Gastroesophageal sphincter (tissue), 3 donors: ENCODE data around the gene ANP32A.

Experiments
- EP300 ChIP-seq: sonication (generic); formaldehyde crosslinking; IDR thresholded peaks from one replicate; pipeline ENCODE4 v1.6.1; 2017; ENCODE audit warnings: antibody characterized with exemption, mild to moderate bottlenecking
- POLR2A ChIP-seq, 2 donors: fragments of 450-650 bp; IDR thresholded peaks; one replicate each; pipeline ENCODE4 v1.6.1; 2017; ENCODE audit warnings: antibody characterized with exemption in 2 of 2, mild to moderate bottlenecking in 2 of 2, moderate library complexity in 1 of 2
- POLR2AphosphoS5 ChIP-seq: sonication (generic); formaldehyde crosslinking; IDR thresholded peaks from one replicate; pipeline ENCODE4 v1.6.1; 2017; ENCODE audit warnings: antibody characterized with exemption
- TF ChIP-seq, protein P1 (sequence below), 4 experiments: fragments of 200-600 bp in 2 of 4; fragments of 450-650 bp in 2 of 4; sonication (generic) in 1 of 4; IDR thresholded peaks; one replicate each; pipeline ENCODE4 v1.5.1; 2017 to 2019; ENCODE audit warnings: antibody characterized with exemption in 4 of 4, mild to moderate bottlenecking in 2 of 4, moderate library complexity in 2 of 4

- TF ChIP-seq EP300 = no peak
- TF ChIP-seq POLR2AphosphoS5 = no peak
- no peak for TF ChIP-seq POLR2A (IDR thresholded peaks at IDR 0.05)
- TF ChIP-seq, protein P1, sequence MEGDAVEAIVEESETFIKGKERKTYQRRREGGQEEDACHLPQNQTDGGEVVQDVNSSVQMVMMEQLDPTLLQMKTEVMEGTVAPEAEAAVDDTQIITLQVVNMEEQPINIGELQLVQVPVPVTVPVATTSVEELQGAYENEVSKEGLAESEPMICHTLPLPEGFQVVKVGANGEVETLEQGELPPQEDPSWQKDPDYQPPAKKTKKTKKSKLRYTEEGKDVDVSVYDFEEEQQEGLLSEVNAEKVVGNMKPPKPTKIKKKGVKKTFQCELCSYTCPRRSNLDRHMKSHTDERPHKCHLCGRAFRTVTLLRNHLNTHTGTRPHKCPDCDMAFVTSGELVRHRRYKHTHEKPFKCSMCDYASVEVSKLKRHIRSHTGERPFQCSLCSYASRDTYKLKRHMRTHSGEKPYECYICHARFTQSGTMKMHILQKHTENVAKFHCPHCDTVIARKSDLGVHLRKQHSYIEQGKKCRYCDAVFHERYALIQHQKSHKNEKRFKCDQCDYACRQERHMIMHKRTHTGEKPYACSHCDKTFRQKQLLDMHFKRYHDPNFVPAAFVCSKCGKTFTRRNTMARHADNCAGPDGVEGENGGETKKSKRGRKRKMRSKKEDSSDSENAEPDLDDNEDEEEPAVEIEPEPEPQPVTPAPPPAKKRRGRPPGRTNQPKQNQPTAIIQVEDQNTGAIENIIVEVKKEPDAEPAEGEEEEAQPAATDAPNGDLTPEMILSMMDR (IDR thresholded peaks at IDR 0.05) = peak in 3 of 4 experiments; percentile 54 to 66 (median 58)
Observed at GRCh38 chr15:68730471-68730919, 90.2 kb downstream of the ANP32A start.
